ENCODE data around the gene PRAMEF4.
"Not testable (repeated sequence)": the region's sequence is repeated elsewhere in the genome, so short reads cannot be mapped to it uniquely, and the experiment has no call there.

Gene PRAMEF4

DNA sequence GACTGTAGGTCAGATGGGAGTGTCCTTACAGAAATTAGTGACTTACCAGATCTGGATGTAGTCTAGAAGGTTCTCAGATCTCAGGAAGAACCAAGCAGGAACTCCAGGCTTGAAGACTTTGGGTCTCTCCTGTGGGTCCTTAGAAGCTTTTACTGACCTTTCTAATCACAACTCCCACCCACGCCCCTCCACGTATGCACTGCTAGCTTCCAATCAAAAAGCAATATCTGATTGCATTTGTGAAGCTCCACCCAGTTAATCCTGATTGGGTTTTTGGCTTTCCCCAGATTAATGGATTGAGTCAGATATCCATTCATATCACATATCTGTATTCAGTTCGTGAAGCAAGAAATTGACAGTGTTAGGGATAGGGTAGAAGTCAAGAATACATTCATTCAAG lies at the start of gene PRAMEF4:
Gene PRAMEF4, minus strand, starts transcription at position 101 of the 400 bp plus-strand sequence. CDS start 2,807 bp downstream, outside the sequence.
- not testable (repeated sequence) for H3K4me2 ChIP-seq (ENCODE audit: low read length); H3K4me1 ChIP-seq; H3K9me3 ChIP-seq (ENCODE audit: control insufficient read depth, low read length); H3K4me3 ChIP-seq (ENCODE audit: low read depth, low read length); H2AFZ ChIP-seq; H3K9ac ChIP-seq; H3K27ac ChIP-seq; H3K27me3 ChIP-seq (ENCODE audit: control insufficient read depth, insufficient read depth, low read length); H3K79me2 ChIP-seq; H3K36me3 ChIP-seq (ENCODE audit: control insufficient read depth, insufficient read depth, low read length)

DNA sequence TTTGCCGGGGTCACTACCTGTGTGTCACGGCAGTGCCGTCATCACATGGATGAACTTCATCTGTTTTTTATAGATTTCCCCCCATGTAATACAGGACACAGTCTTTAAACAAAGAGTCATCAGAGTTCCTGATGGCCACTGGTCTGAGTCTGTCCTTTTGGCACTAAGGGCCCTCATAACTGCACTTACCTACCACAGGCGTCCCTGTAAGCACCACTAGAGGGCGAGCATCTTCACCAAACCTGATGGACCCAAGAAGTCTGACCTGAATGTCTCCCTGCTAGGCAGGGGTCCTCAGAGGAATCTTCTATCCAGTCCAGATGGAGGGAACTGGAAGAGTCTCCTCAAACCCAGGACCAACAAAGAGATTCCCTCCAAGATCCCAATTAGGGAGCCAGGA lies 38.4 kb upstream of the PRAMEF4 start:
- H3K9me3 ChIP-seq (ENCODE audit: control insufficient read depth, low read length); H3K4me3 ChIP-seq (ENCODE audit: low read depth, low read length); H3K27me3 ChIP-seq (ENCODE audit: control insufficient read depth, insufficient read depth, low read length); H2AFZ ChIP-seq; H3K27ac ChIP-seq; H3K9ac ChIP-seq; H3K4me2 ChIP-seq (ENCODE audit: low read length); H3K36me3 ChIP-seq (ENCODE audit: control insufficient read depth, insufficient read depth, low read length); H3K79me2 ChIP-seq; H3K4me1 ChIP-seq: not testable (repeated sequence)

GRCh38 chr1:12921749-12922148 lies 35.7 kb upstream of the PRAMEF4 start:
- H3K27me3 ChIP-seq (ENCODE audit: control insufficient read depth, insufficient read depth, low read length); H3K4me1 ChIP-seq; H3K27ac ChIP-seq; H3K4me3 ChIP-seq (ENCODE audit: low read depth, low read length); H2AFZ ChIP-seq; H3K4me2 ChIP-seq (ENCODE audit: low read length); H3K9me3 ChIP-seq (ENCODE audit: control insufficient read depth, low read length); H3K79me2 ChIP-seq; H3K9ac ChIP-seq; H3K36me3 ChIP-seq (ENCODE audit: control insufficient read depth, insufficient read depth, low read length): not testable (repeated sequence)

DNA sequence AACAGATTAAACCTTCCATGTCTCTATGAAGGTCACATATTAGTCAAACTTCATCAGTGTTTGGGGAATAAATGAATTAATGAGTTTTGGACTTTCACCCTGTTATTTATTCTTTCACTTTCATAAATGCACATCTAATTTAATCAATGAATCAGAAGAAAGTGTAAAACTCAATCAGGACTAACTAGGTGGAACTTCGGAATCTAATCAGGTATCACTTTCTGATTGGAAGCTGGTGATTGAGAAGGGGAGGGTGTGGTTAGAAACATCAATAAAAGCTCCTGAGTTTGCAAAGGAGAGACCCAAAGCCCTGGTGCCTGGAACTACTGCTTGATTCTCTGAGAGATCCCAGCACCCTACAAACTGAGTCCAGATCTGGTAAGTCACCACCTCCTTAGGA lies 30.3 kb upstream of the PRAMEF4 start, which contains the start of gene PRAMEF7:
Gene PRAMEF7, plus strand, starts transcription at position 301 of the 400 bp plus-strand sequence. CDS start 1,083 bp downstream, outside the sequence.
- H3K9ac ChIP-seq; H3K27me3 ChIP-seq (ENCODE audit: control insufficient read depth, insufficient read depth, low read length): not testable (repeated sequence)

GRCh38 chr1:12903793-12904572 lies 18.0 kb upstream of the PRAMEF4 start:
- H3K9me3 ChIP-seq (ENCODE audit: control insufficient read depth, low read length); H3K79me2 ChIP-seq; H2AFZ ChIP-seq; H3K9ac ChIP-seq; H3K4me3 ChIP-seq (ENCODE audit: low read depth, low read length); H3K4me2 ChIP-seq (ENCODE audit: low read length); H3K36me3 ChIP-seq (ENCODE audit: control insufficient read depth, insufficient read depth, low read length); H3K27ac ChIP-seq; H3K27me3 ChIP-seq (ENCODE audit: control insufficient read depth, insufficient read depth, low read length); H3K4me1 ChIP-seq: not testable (repeated sequence)

More for the DNA sequence above, 30.3 kb upstream of the PRAMEF4 start, which contains the start of gene PRAMEF7:
- H3K4me2 ChIP-seq (ENCODE audit: low read length); H3K36me3 ChIP-seq (ENCODE audit: control insufficient read depth, insufficient read depth, low read length); H3K9me3 ChIP-seq (ENCODE audit: control insufficient read depth, low read length); H3K27ac ChIP-seq; H2AFZ ChIP-seq; H3K79me2 ChIP-seq; H3K4me1 ChIP-seq; H3K4me3 ChIP-seq (ENCODE audit: low read depth, low read length): not testable (repeated sequence)

- H3K9me3 ChIP-seq (ENCODE audit: control insufficient read depth, low read length); H3K36me3 ChIP-seq (ENCODE audit: control insufficient read depth, insufficient read depth, low read length); H3K79me2 ChIP-seq; H2AFZ ChIP-seq; H3K4me2 ChIP-seq (ENCODE audit: low read length); H3K4me1 ChIP-seq; H3K27me3 ChIP-seq (ENCODE audit: control insufficient read depth, insufficient read depth, low read length); H3K4me3 ChIP-seq (ENCODE audit: low read depth, low read length); H3K9ac ChIP-seq; H3K27ac ChIP-seq: not testable (repeated sequence)
Measured at GRCh38 chr1:12899186-12899585, 13.2 kb upstream of the PRAMEF4 start.

GRCh38 chr1:12898170-12898569 lies 12.2 kb upstream of the PRAMEF4 start, which contains the start of gene PRAMEF10:
Gene PRAMEF10, minus strand, starts transcription at chr1:12898270. Its CDS starts 2,423 bp downstream, at chr1:12895847.
- not testable (repeated sequence) for H3K9me3 ChIP-seq (ENCODE audit: control insufficient read depth, low read length); H2AFZ ChIP-seq; H3K36me3 ChIP-seq (ENCODE audit: control insufficient read depth, insufficient read depth, low read length); H3K4me1 ChIP-seq; H3K4me3 ChIP-seq (ENCODE audit: low read depth, low read length); H3K27ac ChIP-seq; H3K27me3 ChIP-seq (ENCODE audit: control insufficient read depth, insufficient read depth, low read length); H3K4me2 ChIP-seq (ENCODE audit: low read length); H3K9ac ChIP-seq; H3K79me2 ChIP-seq

GRCh38 chr1:12878453-12878852 lies 7.5 kb downstream of the PRAMEF4 start:
- not testable (repeated sequence) for H3K4me1 ChIP-seq; H3K4me3 ChIP-seq (ENCODE audit: low read depth, low read length); H3K36me3 ChIP-seq (ENCODE audit: control insufficient read depth, insufficient read depth, low read length); H3K79me2 ChIP-seq; H3K9me3 ChIP-seq (ENCODE audit: control insufficient read depth, low read length); H3K27me3 ChIP-seq (ENCODE audit: control insufficient read depth, insufficient read depth, low read length); H3K9ac ChIP-seq; H3K27ac ChIP-seq; H2AFZ ChIP-seq; H3K4me2 ChIP-seq (ENCODE audit: low read length)

GRCh38 chr1:12863131-12863880 lies 22.7 kb downstream of the PRAMEF4 start:
- H2AFZ ChIP-seq; H3K4me1 ChIP-seq; H3K27me3 ChIP-seq (ENCODE audit: control insufficient read depth, insufficient read depth, low read length); H3K9ac ChIP-seq; H3K79me2 ChIP-seq; H3K4me2 ChIP-seq (ENCODE audit: low read length); H3K4me3 ChIP-seq (ENCODE audit: low read depth, low read length); H3K27ac ChIP-seq; H3K36me3 ChIP-seq (ENCODE audit: control insufficient read depth, insufficient read depth, low read length); H3K9me3 ChIP-seq (ENCODE audit: control insufficient read depth, low read length): not testable (repeated sequence)

DNA sequence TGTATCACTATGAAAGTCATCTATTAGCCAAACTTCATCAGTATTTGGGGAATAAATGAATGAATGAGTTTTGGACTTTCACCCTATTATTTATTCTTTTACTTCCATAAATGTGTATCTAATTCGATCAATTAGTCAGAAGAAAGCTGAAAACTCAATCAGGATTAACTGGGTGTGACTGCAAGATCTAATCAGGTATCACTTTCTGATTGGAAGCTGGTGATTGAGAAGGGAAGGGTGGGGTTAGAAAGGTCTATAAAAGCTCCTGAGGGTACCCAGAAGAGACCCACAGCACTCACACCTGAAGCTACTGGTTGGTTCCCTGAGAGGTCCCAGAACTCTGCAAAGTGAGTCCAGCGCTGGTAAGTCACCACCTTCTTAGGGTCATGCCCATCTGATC lies 29.2 kb downstream of the PRAMEF4 start, which contains the start of gene PRAMEF2:
Gene PRAMEF2, plus strand, starts transcription at position 301 of the 400 bp plus-strand sequence. CDS start 1,924 bp downstream, outside the sequence.
- H3K4me1 ChIP-seq; H3K4me3 ChIP-seq (ENCODE audit: low read depth, low read length); H3K4me2 ChIP-seq (ENCODE audit: low read length); H3K27ac ChIP-seq; H2AFZ ChIP-seq; H3K79me2 ChIP-seq; H3K36me3 ChIP-seq (ENCODE audit: control insufficient read depth, insufficient read depth, low read length); H3K9ac ChIP-seq; H3K27me3 ChIP-seq (ENCODE audit: control insufficient read depth, insufficient read depth, low read length); H3K9me3 ChIP-seq (ENCODE audit: control insufficient read depth, low read length): not testable (repeated sequence)
